GM12878 (cell line): ENCODE data around the gene LARP6. TPM values are rescaled to one million over a fixed set of nuclear protein-coding genes. Genes with fewer than 3 reads are reported as not detected.

Source experiments
- ATAC-seq: fragments of 200-7000 bp; cut with Tn5 transposase; 3 replicates; pipeline ENCODE4 v1.9.1; 2020; ENCODE audit warnings: mild to moderate bottlenecking, moderate library complexity
- BruUV-seq: library from RNA; stranded (reverse); fragments of 400-500 nt; replicated peaks from 2 replicates; lab custom pipeline; 2021; lab: Mats Ljungman, UMichigan
- CTCF ChIA-PET: fragments of 300-600 bp; sonication (Branson Sonifier 250); formaldehyde crosslinking; extraction: SDS; loops from one replicate; lab custom pipeline; 2021; ENCODE audit warnings: inconsistent platforms; lab: Yijun Ruan, JAX
- POLR2A ChIA-PET: fragments of 350-600 bp; formaldehyde crosslinking; extraction: SDS; loops from one replicate; lab custom pipeline; 2021; ENCODE audit warnings: inconsistent platforms; lab: Charles Lee
- RAD21 ChIA-PET: fragments of 300-600 bp; sonication (Branson Sonifier 250); formaldehyde crosslinking; loops from one replicate; lab custom pipeline; 2023; ENCODE audit warnings: antibody characterized with exemption; ENCODE audit not compliant: unreplicated experiment; lab: Charles Lee
- SMC1A ChIA-PET: fragments of 300-600 bp; sonication (Branson Sonifier 250); formaldehyde crosslinking; loops from one replicate; lab custom pipeline; 2023; ENCODE audit not compliant: unreplicated experiment, uncharacterized antibody; lab: Charles Lee
- DNase-seq: peaks from one replicate; pipeline ENCODE4 v3.0.0-alpha.2; 2011; ENCODE audit warnings: low read depth, low spot score
- FAIRE-seq: peaks from 3 replicates; lab custom pipeline; 2011; peaks lifted over from hg19 to GRCh38; lab: Jason Lieb, UNC
- H2AFZ ChIP-seq: 2 replicates; pipeline ENCODE4 v1.6.0; 2011; ENCODE audit warnings: low read depth, low read length, control low read depth; ENCODE audit not compliant: control insufficient read depth
- H3K27ac ChIP-seq: 2 replicates; pipeline ENCODE4 v1.5.1; 2011; ENCODE audit warnings: control low read depth; ENCODE audit not compliant: control insufficient read depth, insufficient read depth
- H3K27me3 ChIP-seq, 2 experiments: replicated peaks in 1 of 2; 2 replicates each; pipeline versions ENCODE4 v1.6.0 to v1.6.1; 2011; ENCODE audit warnings: low read length in 1 of 2; ENCODE audit not compliant: control insufficient read depth in 2 of 2, insufficient read depth in 2 of 2
- H3K36me3 ChIP-seq, 2 experiments: 2 replicates each; pipeline ENCODE4 v1.5.1; 2011; ENCODE audit warnings: low read length in 1 of 2; ENCODE audit not compliant: control insufficient read depth in 2 of 2, insufficient read depth in 2 of 2
- H3K4me1 ChIP-seq: 2 replicates; pipeline ENCODE4 v1.6.1; 2011; ENCODE audit warnings: mild to moderate bottlenecking, low read length, moderate library complexity, mixed read lengths; ENCODE audit not compliant: control insufficient read depth, insufficient read depth
- H3K4me2 ChIP-seq: 2 replicates; pipeline ENCODE4 v1.6.0; 2011; ENCODE audit warnings: control low read depth; ENCODE audit not compliant: control insufficient read depth, insufficient read depth
- H3K4me3 ChIP-seq: fragments of 200-600 bp; sonication (generic); 2 replicates; pipeline ENCODE4 v1.5.1; 2016
- H3K79me2 ChIP-seq: 2 replicates; pipeline ENCODE4 v1.6.0; 2011; ENCODE audit warnings: low read length; ENCODE audit not compliant: control insufficient read depth, insufficient read depth
- H3K9ac ChIP-seq: 2 replicates; pipeline ENCODE4 v1.8.0; 2011; ENCODE audit warnings: low read length, control low read depth, mixed read lengths; ENCODE audit not compliant: control insufficient read depth, insufficient read depth
- H3K9me3 ChIP-seq: replicated peaks from 3 replicates; pipeline ENCODE4 v1.5.1; 2011; ENCODE audit warnings: mild to moderate bottlenecking, low read length; ENCODE audit not compliant: control insufficient read depth, insufficient read depth
- H4K20me1 ChIP-seq: 2 replicates; pipeline ENCODE4 v1.6.0; 2011; ENCODE audit not compliant: control insufficient read depth, insufficient read depth
- ATF2 ChIP-seq: IDR thresholded peaks from 2 replicates; pipeline ENCODE4 v1.6.1; 2012; ENCODE audit warnings: low read length, inconsistent platforms
- ATF3 ChIP-seq: IDR thresholded peaks from 2 replicates; pipeline ENCODE4 v1.6.1; 2011; ENCODE audit warnings: low read depth, mild to moderate bottlenecking, low read length, moderate library complexity, borderline replicate concordance; ENCODE audit errors: extremely low read depth
- CBFB ChIP-seq: IDR thresholded peaks from 2 replicates; pipeline ENCODE4 v1.6.1; 2016; ENCODE audit warnings: antibody characterized with exemption, low read depth
- HDAC2 ChIP-seq: fragments of 200-600 bp; sonication (generic); IDR thresholded peaks from 2 replicates; pipeline ENCODE4 v1.6.1; 2017
- IKZF2 ChIP-seq, 2 experiments: fragments of 450-650 bp; IDR thresholded peaks; 2 replicates each; pipeline ENCODE4 v1.6.1; 2017; ENCODE audit warnings: mild to moderate bottlenecking in 2 of 2, moderate library complexity in 2 of 2
- IRF5 ChIP-seq: fragments of 450-650 bp; IDR thresholded peaks from 2 replicates; pipeline ENCODE4 v1.6.1; 2017; ENCODE audit warnings: borderline replicate concordance
- NFIC ChIP-seq: IDR thresholded peaks from 2 replicates; pipeline ENCODE4 v1.6.1; 2012; ENCODE audit warnings: low read depth, mild to moderate bottlenecking, inconsistent platforms, low read length, moderate library complexity
- NR2F1 ChIP-seq: fragments of 450-650 bp; conservative IDR thresholded peaks from 2 replicates; pipeline ENCODE4 v1.6.1; 2017; ENCODE audit warnings: mild to moderate bottlenecking
- NRF1 ChIP-seq: conservative IDR thresholded peaks from 2 replicates; pipeline ENCODE4 v1.6.1; 2011; ENCODE audit warnings: mild to moderate bottlenecking, low read depth, low read length, improper control_type of control experiment
- PKNOX1 ChIP-seq: fragments of 450-650 bp; IDR thresholded peaks from 2 replicates; pipeline ENCODE4 v1.6.1; 2016; ENCODE audit warnings: mild to moderate bottlenecking
- PRDM15 ChIP-seq: fragments of 450-650 bp; formaldehyde crosslinking; IDR thresholded peaks from 2 replicates; pipeline ENCODE4 v1.4.0; 2020; ENCODE audit warnings: mild to moderate bottlenecking, moderate library complexity
- TCF7 ChIP-seq: IDR thresholded peaks from 2 replicates; pipeline ENCODE4 v1.6.1; 2014; ENCODE audit warnings: antibody characterized with exemption, borderline replicate concordance
- WGBS: methylation state at CpG from one replicate; pipeline ENCODE4 v1.1.6; 2016; ENCODE audit warnings: low lambda C conversion rate; ENCODE audit not compliant: insufficient replicate concordance, insufficient coverage; ENCODE audit errors: missing lambda C conversion rate; 5-methylcytosine and 5-hydroxymethylcytosine counted together
- in situ Hi-C: fragments of 300-500 bp; cut with MboI; formaldehyde crosslinking; loops from 9 replicates; pipeline ENCODE4 v1.14.3; 2018; ENCODE audit warnings: mixed read lengths
- intact Hi-C: fragments of 100-400 bp; cut with micrococcal nuclease; formaldehyde crosslinking; loops from one replicate; pipeline ENCODE4 v1.14.2; 2022; ENCODE audit not compliant: unreplicated experiment
- polyA plus RNA-seq, 11 experiments: library from polyadenylated mRNA; depleted of rRNA in 4 of 11; unstranded in 6 of 11; stranded (reverse) in 5 of 11; fragments of >200 nt; fragmentation: Nextera tagmentation in 4 of 11; fragmentation: Illumina TruSeq in 1 of 11; extraction: Ambion mirVana in 4 of 11; extraction: Trizol in 1 of 11; gene quantifications; 1 replicate in 1 of 11; 2 replicates in 10 of 11; pipeline versions ENCODE4 v1.2.1 to v1.2.3, GENCODE V29; 2011 to 2016; ENCODE audit warnings: inconsistent platforms in 2 of 11, missing spikeins in 2 of 11, low read depth in 1 of 11
- total RNA-seq, 4 experiments: library from RNA; depleted of rRNA in 3 of 4; stranded (reverse); fragments of >200 nt in 3 of 4; fragmentation: Illumina TruSeq in 1 of 4; extraction: Trizol in 1 of 4; gene quantifications; 2 replicates each; pipeline versions ENCODE4 v1.2.1 to v1.2.3, GENCODE V29; 2013 to 2021

Gene LARP6
- total and polyA plus RNA-seq, 10 of the 15 experiments (the other 5 are each of a cell fraction or from before 2014, with no cell fraction given), result 0.74 to 14.6 (median 3.9) TPM

GRCh38 chr15:70802629-70803028 lies 51.3 kb downstream of the LARP6 start:
- no peaks in the 10 kb centered on the region for H3K36me3 ChIP-seq
- no peaks in the 10 kb centered on the region for H3K9me3 ChIP-seq
- no peak overlapping the region for H3K4me2 ChIP-seq
- H2AFZ ChIP-seq, result no peak overlapping the region
- no TSS peak for BruUV-seq
- WGBS, result 34% methylated on average over 4 of the region's 4 CpGs
- ATAC-seq (no peak), FAIRE-seq (no peak), DNase-seq (no peak)
- no peak overlapping the region for H3K27ac ChIP-seq
- in situ Hi-C loops (no loop called here), intact Hi-C loops (no loop called here)
- H4K20me1 ChIP-seq, result no peaks in the 10 kb centered on the region
- no peak overlapping the region for H3K9ac ChIP-seq
- ChIA-PET RAD21 (no interaction called here), POLR2A (no interaction called here), CTCF (no interaction called here), SMC1A (no interaction called here)
- H3K27me3 ChIP-seq, result no peaks in the 10 kb centered on the region; a peak in 1 of 4 replicates
- no peaks in the 10 kb centered on the region for H3K79me2 ChIP-seq
- no peak overlapping the region for H3K4me3 ChIP-seq
- H3K4me1 ChIP-seq, result no peaks in the 10 kb centered on the region
- TF ChIP-seq TCF7 (no peak), NFIC (no peak), PRDM15 (no peak), NRF1 (no peak), IKZF2 (IDR thresholded peaks at IDR 0.05) (no peak), NR2F1 (no peak), ATF3 (no peak), CBFB (no peak), HDAC2 (no peak), ATF2 (no peak), IRF5 (no peak), PKNOX1 (no peak)
